ENCODE measurements around the gene PFDN1.

PFDN1 gene

GRCh38 chr5:140258016-140258415 is 44.9 kb downstream of the PFDN1 start:
- DNase-seq = no peak

GRCh38 chr5:140256726-140257125 is 46.2 kb downstream of the PFDN1 start:
- no peak for DNase-seq

- DNase-seq = no peak
Observed at GRCh38 chr5:140255460-140256157, 47.3 kb downstream of the PFDN1 start.

DNA sequence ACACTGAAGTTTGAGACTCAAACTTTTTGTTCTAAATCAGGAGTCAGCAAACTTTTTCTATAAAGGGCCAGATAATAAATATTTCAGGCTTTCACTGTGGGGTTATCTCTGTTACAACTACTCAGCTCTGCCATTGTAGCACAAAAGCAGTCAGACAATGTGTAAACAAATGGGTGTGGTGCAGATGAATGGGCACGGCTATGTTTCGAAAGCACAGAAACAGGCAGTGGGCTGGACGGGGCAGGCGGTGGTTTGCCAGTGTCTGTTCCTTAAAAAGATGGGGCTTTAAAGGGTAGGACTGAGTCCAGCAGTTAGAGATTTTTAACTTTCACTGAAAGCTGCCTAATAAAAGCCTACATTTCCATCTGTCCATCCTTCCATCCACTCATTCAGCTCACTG is 48.9 kb downstream of the PFDN1 start:
- DNase-seq = no peak

DNA sequence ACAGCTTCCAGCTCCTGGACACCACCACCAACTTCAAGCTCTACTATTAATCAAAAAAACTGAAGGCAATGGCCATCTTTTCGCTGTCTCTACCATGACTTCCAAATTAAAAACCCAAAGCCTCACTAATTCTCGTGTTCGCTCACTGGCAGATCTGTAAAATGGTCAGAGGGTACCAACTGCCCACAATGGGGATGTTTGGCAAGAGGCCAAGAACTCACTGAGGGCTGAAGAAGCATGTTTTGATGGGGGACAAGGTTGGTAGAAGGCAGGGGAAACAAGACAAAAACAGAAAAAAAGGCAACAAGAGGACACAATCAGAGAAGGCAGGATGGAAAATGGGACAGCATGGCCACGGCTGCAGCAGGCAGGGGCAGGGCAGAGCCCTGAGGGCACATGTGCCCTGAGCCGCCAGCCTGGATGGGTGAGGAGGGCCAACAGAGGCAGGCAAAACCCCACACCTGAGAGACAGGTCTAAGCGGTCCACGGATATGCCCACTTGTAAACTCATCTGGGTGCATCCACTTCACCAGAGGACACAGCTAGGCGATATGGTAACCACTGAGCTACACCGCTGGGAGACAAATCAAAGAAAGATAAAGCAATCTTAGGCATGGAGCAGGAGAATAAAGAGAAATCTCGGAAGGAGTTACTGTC is 50.3 kb downstream of the PFDN1 start:
- DNase-seq = no peak

- peak; percentile 48 for DNase-seq
Observed at GRCh38 chr5:140251527-140251973, 51.4 kb downstream of the PFDN1 start.

DNA sequence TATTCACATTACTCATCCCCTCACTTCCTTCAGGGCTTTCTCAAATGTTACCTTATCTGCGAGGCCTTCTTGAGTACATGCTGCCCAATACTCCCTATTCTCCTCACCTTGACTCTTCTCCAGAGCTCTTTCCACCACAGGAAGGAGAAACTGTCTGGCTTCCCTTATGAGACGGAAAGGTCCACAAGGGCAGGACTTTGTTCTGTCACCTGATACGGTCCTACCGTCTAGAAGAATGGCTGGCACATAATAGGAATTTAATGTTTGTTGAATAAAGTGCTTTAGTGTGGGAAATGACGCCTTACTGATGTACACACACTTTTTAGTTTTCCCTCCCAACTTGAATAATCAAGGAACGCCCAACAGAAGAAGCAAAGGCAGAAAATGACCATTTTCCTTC is 52.5 kb downstream of the PFDN1 start:
- DNase-seq = no peak

DNA sequence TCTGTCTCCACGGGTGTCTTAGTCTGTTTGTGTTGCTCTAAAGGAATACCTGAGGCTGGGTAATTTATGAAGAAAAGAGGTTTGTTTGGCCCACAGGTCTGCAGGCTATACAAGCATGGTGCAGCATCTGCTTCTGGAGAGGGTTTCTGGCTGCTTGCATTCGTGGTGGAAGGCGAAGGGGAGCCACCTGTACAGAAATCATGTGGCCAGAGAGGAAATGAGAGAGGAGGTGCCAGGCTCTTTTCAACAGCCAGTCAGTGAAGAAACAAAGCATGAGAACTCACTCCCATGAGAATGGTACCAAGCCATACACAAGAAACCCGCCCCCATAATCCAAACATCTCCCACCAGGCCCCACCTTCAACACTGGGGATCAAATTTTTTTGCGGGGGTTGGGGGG is 53.4 kb downstream of the PFDN1 start:
- DNase-seq = no peak

- no peak for DNase-seq
Observed at GRCh38 chr5:140248414-140248813, 54.5 kb downstream of the PFDN1 start.

DNA sequence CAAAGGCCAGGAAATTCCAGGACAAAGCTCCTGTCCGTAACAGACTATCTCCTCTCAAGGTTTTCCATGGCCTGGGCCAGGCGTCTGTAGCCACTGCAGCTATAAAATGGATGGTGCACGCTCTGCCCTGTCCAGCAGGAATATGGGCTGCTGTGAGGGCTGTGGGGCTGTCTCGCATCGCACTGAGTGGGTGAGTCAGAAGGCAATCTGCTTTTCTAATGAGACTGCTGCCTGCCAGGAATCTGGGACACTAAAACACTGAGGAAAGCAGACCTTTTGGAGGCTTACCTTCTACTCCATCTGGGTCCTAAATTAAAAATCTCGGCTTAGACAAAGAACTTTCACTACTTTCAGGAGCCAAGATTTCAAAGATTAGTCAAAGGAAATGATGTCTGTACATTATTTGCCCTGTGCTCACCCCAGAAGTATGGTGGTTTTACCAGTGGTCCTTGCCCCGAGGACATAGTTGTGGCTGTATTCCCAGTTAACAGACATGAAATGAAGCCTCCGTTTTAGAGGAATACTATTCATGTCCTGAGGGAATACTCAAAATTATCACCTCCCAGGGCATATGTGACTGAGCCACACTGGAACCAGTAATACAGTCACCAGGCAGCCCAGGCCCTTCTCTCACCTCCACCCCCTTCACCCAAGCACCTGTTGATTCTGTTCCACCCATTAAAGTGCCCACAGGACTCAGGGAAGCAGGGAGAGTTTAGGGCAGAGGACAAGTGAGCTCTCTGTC is 56.4 kb downstream of the PFDN1 start:
- DNase-seq = no peak

GRCh38 chr5:140245926-140246325 is 57.0 kb downstream of the PFDN1 start:
- no peak for DNase-seq

DNA sequence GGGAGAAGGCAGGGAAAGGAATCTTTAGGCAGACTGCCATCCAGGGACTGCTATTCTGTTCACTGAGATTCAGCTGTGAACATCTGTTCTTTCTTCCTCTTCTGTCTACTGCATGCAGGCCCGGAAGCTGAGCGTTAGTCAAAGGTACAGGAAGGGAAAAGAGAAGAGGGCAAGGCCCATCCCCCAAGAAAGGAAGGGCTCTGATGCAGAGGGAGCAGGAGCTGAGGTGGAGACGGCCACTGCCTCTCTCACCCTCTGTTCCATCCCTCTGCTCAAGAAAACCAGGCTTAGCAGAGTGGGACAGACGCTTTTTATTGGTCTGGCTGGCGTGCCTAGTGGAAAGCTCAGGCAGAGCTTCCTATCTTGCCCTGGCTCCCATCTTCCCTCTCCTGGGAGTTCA is 57.6 kb downstream of the PFDN1 start:
- DNase-seq = no peak

- peak; percentile 84 for DNase-seq
Observed at GRCh38 chr5:140244525-140245025, 58.3 kb downstream of the PFDN1 start.

GRCh38 chr5:140243706-140244250 is 59.1 kb downstream of the PFDN1 start:
- DNase-seq = no peak

GRCh38 chr5:140242890-140243585 is 59.9 kb downstream of the PFDN1 start:
- no peak for DNase-seq

GRCh38 chr5:140242099-140242498 is 60.8 kb downstream of the PFDN1 start:
- DNase-seq = no peak

GRCh38 chr5:140240987-140241706 is 61.8 kb downstream of the PFDN1 start:
- no peak for DNase-seq

- DNase-seq = peak; percentile 68
Observed at GRCh38 chr5:140239939-140240700, 62.8 kb downstream of the PFDN1 start.

- no peak for DNase-seq
Observed at GRCh38 chr5:140239461-140239860, 63.4 kb downstream of the PFDN1 start.

DNA sequence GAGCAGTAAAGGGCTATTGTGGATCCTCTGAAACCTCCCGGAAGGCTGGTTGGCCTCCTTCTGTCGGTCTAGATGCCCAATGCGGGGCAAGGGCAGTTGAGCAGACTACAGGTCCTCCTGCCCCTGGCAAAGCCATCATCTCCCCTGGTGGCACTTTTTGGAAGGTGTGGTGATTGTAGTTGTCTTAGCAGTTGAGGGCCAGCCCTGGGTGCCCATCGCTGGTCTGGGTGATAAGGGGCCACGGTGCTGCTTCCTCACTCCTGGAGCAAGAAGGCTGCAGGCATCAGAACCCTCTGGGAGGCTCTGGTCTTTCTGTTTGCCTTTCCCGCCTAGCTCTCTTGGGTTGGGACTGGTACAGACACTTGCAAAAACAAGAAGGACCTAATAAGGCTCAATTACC is 64.1 kb downstream of the PFDN1 start:
- DNase-seq = no peak

- DNase-seq = no peak
Observed at GRCh38 chr5:140236891-140237598, 65.9 kb downstream of the PFDN1 start.

Data from activated naive CD4-positive, alpha-beta T cell treated with anti-CD3 and anti-CD28 coated beads, Interleukin-2, amount 50 U/mL, for 16 hours (primary cell).